Measurements from ENCODE around the gene DISP3.

The DISP3 gene

GRCh38 chr1:11518791-11519628 is 40.1 kb downstream of the DISP3 start:
- no peak for DNase-seq

GRCh38 chr1:11519629-11520031 is 40.7 kb downstream of the DISP3 start:
- no peak for DNase-seq

GRCh38 chr1:11520531-11521233 is 41.7 kb downstream of the DISP3 start:
- DNase-seq = no peak

- no peak for DNase-seq
Measured at GRCh38 chr1:11521582-11522399, 42.8 kb downstream of the DISP3 start.

- DNase-seq = no peak
Measured at GRCh38 chr1:11522400-11523235, 43.7 kb downstream of the DISP3 start.

- DNase-seq = no peak
Measured at GRCh38 chr1:11523261-11523660, 44.3 kb downstream of the DISP3 start.

GRCh38 chr1:11523746-11524464 is 45.0 kb downstream of the DISP3 start:
- no peak for DNase-seq

- DNase-seq = no peak
Measured at GRCh38 chr1:11524465-11525150, 45.7 kb downstream of the DISP3 start.

GRCh38 chr1:11525151-11525505 is 46.2 kb downstream of the DISP3 start:
- DNase-seq = no peak

GRCh38 chr1:11525516-11525915 is 46.6 kb downstream of the DISP3 start:
- DNase-seq = no peak

- DNase-seq = no peak
Measured at GRCh38 chr1:11526071-11526895, 47.3 kb downstream of the DISP3 start.

- DNase-seq = no peak
Measured at GRCh38 chr1:11527541-11528452, 48.8 kb downstream of the DISP3 start.

GRCh38 chr1:11528611-11529261 is 49.8 kb downstream of the DISP3 start:
- DNase-seq = no peak

GRCh38 chr1:11529330-11529729 is 50.4 kb downstream of the DISP3 start:
- no peak for DNase-seq

GRCh38 chr1:11529763-11530730 is 51.1 kb downstream of the DISP3 start:
- no peak for DNase-seq

- no peak for DNase-seq
Measured at GRCh38 chr1:11530731-11531311, 51.9 kb downstream of the DISP3 start.

GRCh38 chr1:11531314-11531870 is 52.4 kb downstream of the DISP3 start:
- no peak for DNase-seq

All from OCI-M1 (cell line).